Dendritic cell treated with granulocyte-macrophage colony-stimulating factor and Interleukin-4, amounts not matched to agents 40 ng/mL and 50 ng/mL, for 4 days (primary cell): ENCODE results near the gene PTCH1.

Experiments
- H3K27ac Mint-ChIP-seq: one replicate; pipeline ENCODE4 v1.8.0; 2022; ENCODE audit warnings: mild to moderate bottlenecking, mixed read lengths
- H3K27me3 Mint-ChIP-seq: one replicate; pipeline ENCODE4 v1.8.0; 2022; ENCODE audit warnings: mild to moderate bottlenecking, mixed read lengths
- H3K36me3 Mint-ChIP-seq: one replicate; pipeline ENCODE4 v1.8.0; 2022; ENCODE audit warnings: low read depth, mixed read lengths
- H3K4me1 Mint-ChIP-seq: one replicate; pipeline ENCODE4 v1.8.0; 2022; ENCODE audit warnings: low read depth, mixed read lengths
- H3K4me3 Mint-ChIP-seq: one replicate; pipeline ENCODE4 v1.8.0; 2022; ENCODE audit warnings: mild to moderate bottlenecking, moderate library complexity, mixed read lengths
- H3K9me3 Mint-ChIP-seq: one replicate; pipeline ENCODE4 v1.8.0; 2022; ENCODE audit warnings: mixed read lengths
- intact Hi-C: fragments of 100-400 bp; cut with micrococcal nuclease; formaldehyde crosslinking; loops from one replicate; pipeline ENCODE4 v1.15.0; 2022

The PTCH1 gene

DNA sequence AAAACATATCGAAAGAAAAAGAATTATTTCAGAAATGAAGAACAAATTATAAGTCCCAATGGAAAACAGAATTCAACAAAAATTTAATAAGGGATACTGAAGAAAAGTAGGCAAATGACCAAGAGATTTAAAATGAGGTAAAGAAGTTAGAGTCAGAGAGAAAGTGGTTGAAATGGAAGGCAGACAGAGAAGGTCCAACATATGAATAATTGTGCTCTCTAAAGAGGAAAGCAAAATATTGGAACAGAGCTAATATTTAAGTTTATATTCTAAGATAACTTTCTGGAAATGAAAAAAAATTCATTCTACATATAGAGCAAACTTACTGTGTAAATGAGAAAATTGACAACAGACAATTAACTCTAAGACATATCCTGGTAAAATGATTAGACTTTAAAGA is 94.1 kb downstream of the PTCH1 start:
- intact Hi-C loops = no loop called here

DNA sequence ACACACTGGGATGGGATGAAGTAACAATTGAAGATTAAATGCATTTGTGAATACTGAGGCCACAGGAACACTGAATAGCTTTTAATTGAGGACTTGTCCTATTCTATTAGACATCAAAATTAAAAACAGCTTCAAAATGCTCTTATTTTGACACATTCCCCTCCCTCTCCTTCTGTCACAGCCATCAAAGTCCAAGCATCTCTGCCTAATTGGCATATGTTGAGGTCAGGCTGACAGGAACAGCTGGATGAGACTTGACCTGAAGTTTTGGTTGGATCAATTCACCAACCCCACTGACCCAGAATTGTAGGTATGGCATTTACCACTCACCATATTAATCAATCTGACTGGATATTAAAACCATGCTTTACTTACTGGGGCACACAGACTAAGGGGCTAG is 96.3 kb downstream of the PTCH1 start:
- H3K9me3 Mint-ChIP-seq = peaks cover 35% of the 10 kb centered on the region
- no peak overlapping the region for H3K4me3 Mint-ChIP-seq
- no peak overlapping the region for H3K27ac Mint-ChIP-seq
- H3K4me1 Mint-ChIP-seq = no peaks in the 10 kb centered on the region
- H3K36me3 Mint-ChIP-seq = no peaks in the 10 kb centered on the region
- intact Hi-C loops = no loop called here
- H3K27me3 Mint-ChIP-seq = peaks cover 38% of the 10 kb centered on the region

More for the DNA sequence above, 94.1 kb downstream of the PTCH1 start:
- Mint-ChIP-seq H3K27me3 (peaks cover 47% of the 10 kb centered on the region), H3K4me1 (peaks cover 5% of the 10 kb centered on the region), H3K36me3 (no peaks in the 10 kb centered on the region), H3K9me3 (peaks cover 35% of the 10 kb centered on the region), H3K27ac (no peak overlapping the region), H3K4me3 (no peak overlapping the region)

- H3K27me3 Mint-ChIP-seq = peaks cover 28% of the 10 kb centered on the region
- peaks cover 34% of the 10 kb centered on the region for H3K9me3 Mint-ChIP-seq
- H3K36me3 Mint-ChIP-seq = no peaks in the 10 kb centered on the region
- no peaks in the 10 kb centered on the region for H3K4me1 Mint-ChIP-seq
- H3K27ac Mint-ChIP-seq = no peak overlapping the region
- no peak overlapping the region for H3K4me3 Mint-ChIP-seq
- intact Hi-C loops = no loop called here
Observed at GRCh38 chr9:95419444-95419843, 97.3 kb downstream of the PTCH1 start.

DNA sequence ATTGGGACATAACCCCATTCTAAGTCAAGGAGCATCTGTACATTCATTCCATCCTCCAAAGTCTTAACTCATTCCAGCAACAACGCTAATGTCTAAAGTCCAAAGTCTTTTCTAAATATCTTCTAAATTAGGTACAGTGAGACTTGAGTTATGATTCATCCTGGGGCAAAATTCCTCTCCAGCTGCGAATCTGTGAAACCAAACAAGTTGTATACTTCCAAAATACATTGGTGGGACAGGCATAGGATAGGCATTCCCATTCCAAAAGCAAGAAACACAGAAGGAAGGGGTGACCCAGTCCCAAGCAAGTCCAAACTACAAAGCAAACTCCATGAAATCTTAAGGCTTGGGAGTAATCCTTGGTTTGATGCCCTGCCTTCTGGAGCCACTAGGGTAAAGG is 101.6 kb downstream of the PTCH1 start:
- no peak overlapping the region for H3K4me3 Mint-ChIP-seq
- intact Hi-C loops = no loop called here
- H3K9me3 Mint-ChIP-seq = no peaks in the 10 kb centered on the region
- no peaks in the 10 kb centered on the region for H3K36me3 Mint-ChIP-seq
- H3K27ac Mint-ChIP-seq = no peak overlapping the region
- H3K27me3 Mint-ChIP-seq = peaks cover 15% of the 10 kb centered on the region
- peaks cover 6% of the 10 kb centered on the region for H3K4me1 Mint-ChIP-seq

GRCh38 chr9:95413793-95414192 is 103.0 kb downstream of the PTCH1 start:
- Mint-ChIP-seq H3K36me3 (no peaks in the 10 kb centered on the region), H3K27ac (no peak overlapping the region), H3K27me3 (peaks cover 12% of the 10 kb centered on the region), H3K4me1 (peaks cover 13% of the 10 kb centered on the region), H3K9me3 (no peaks in the 10 kb centered on the region), H3K4me3 (no peak overlapping the region)
- intact Hi-C loops = no loop called here

DNA sequence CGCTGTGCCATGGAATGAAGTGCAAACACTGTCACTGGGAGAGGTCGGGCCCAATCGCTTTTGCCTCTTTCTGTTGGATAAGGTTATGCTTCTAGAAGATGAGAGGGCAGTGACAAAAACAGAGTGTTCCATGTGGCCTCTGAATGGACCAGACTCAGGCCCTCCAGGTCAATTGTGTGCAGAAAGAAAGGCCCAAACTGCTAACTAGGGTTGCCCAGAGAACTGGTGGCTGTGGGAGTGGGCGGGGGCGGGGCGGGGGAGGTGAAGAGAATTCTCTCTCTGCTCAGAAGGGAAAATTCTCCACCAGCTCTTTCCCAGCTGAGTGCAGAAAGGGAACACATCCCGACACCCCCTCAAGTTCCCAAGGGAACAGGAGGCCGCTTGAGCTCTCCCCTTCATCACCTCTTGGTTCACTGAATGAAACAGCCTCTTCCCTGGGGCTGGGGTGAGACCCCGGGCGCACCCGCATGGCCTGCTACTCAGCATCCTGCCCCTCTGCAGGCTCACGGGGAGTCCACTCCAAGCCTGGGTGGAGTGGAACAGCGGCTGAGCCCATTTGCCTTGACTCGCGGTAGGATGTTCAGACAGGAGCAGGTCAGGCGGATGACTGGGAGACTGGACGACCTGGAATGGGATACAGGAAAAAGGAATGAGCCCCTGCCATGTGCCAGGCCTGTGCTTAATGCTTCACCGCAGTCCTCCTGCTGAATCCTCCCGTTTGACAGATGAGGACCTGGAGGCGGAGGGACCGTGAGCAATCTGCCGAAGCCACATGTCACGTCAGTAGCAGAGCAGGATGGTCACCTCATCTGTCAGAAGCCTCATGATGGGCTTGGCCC is 105.5 kb downstream of the PTCH1 start:
- Mint-ChIP-seq H3K36me3 (no peaks in the 10 kb centered on the region), H3K27ac (no peak overlapping the region), H3K4me3 (no peak overlapping the region), H3K9me3 (no peaks in the 10 kb centered on the region), H3K4me1 (peaks cover 25% of the 10 kb centered on the region), H3K27me3 (peaks cover 6% of the 10 kb centered on the region)
- intact Hi-C loops = no loop called here

- Mint-ChIP-seq H3K27ac (no peak overlapping the region), H3K4me1 (peaks cover 31% of the 10 kb centered on the region), H3K27me3 (peaks cover 2% of the 10 kb centered on the region), H3K9me3 (no peaks in the 10 kb centered on the region), H3K36me3 (no peaks in the 10 kb centered on the region), H3K4me3 (no peak overlapping the region)
- intact Hi-C loops = no loop called here
Observed at GRCh38 chr9:95409650-95410426, 106.9 kb downstream of the PTCH1 start.

- H3K9me3 Mint-ChIP-seq = no peaks in the 10 kb centered on the region
- intact Hi-C loops = no loop called here
- H3K4me1 Mint-ChIP-seq = peaks cover 31% of the 10 kb centered on the region
- H3K4me3 Mint-ChIP-seq = no peak overlapping the region
- peaks cover 10% of the 10 kb centered on the region for H3K27me3 Mint-ChIP-seq
- H3K27ac Mint-ChIP-seq = no peak overlapping the region
- no peaks in the 10 kb centered on the region for H3K36me3 Mint-ChIP-seq
Observed at GRCh38 chr9:95407524-95407923, 109.2 kb downstream of the PTCH1 start.

DNA sequence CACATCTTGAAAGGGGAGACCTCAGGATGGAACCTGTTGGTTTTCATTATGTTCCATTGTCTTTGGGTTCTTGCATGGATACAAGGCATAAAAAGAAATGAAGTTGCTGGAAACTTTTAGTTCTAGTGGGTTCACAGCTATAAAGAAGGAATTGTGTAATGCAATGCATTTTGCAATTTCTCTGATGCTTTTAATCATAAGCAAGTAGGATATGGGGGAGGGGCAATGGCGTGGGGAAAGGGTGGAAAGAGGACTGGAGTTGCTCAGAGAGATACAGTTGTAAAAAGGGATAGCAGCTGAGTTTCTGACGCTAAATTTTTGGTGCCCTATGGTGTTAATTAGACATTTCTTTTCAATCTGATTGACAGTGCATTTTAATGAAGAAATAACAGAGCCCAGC is 110.7 kb downstream of the PTCH1 start:
- peaks cover 17% of the 10 kb centered on the region for H3K27me3 Mint-ChIP-seq
- H3K9me3 Mint-ChIP-seq = no peaks in the 10 kb centered on the region
- intact Hi-C loops = no loop called here
- H3K4me1 Mint-ChIP-seq = peaks cover 31% of the 10 kb centered on the region
- no peaks in the 10 kb centered on the region for H3K36me3 Mint-ChIP-seq
- no peak overlapping the region for H3K4me3 Mint-ChIP-seq
- no peak overlapping the region for H3K27ac Mint-ChIP-seq

DNA sequence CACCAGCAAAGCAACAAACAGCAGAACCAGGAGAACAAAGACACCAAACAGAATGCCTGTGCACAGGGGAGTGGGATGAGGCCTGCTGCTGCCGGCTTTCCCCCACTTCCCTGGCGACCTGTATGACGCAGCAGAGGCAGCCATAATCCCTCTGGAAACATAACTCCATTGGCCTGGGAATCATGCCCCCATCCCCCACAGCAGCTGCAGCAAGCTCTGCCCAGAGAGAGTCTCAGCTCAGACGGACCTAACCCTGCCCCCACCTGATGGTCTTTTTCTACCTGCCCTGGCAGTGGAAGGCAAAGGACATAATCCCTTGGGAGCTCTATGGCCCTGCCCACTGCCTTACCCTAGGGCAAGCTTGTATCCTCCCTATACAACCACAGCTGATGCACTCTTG is 117.5 kb downstream of the PTCH1 start:
- Mint-ChIP-seq H3K9me3 (no peaks in the 10 kb centered on the region), H3K4me3 (no peak overlapping the region), H3K27me3 (peaks cover 22% of the 10 kb centered on the region), H3K36me3 (no peaks in the 10 kb centered on the region), H3K27ac (no peak overlapping the region), H3K4me1 (no peaks in the 10 kb centered on the region)
- intact Hi-C loops = loop anchor here (10.0 kb wide), 1 partner anchor 64 kb away; no protein-coding TSS in a partner anchor
